Fibroblast of lung (primary cell): ENCODE data around the gene MAGI2. TPM values are rescaled to one million over a fixed set of nuclear protein-coding genes. Genes with fewer than 3 reads are reported as not detected.

Source experiments
- DNase-seq, 2 donors: peaks; one replicate each; pipeline versions ENCODE4 v3.0.0 to v3.0.0-alpha.2; 2010; ENCODE audit warnings: low read depth in 2 of 2
- H2AFZ ChIP-seq: 2 replicates; pipeline ENCODE4 v1.5.1; 2012; ENCODE audit warnings: low read length, control low read depth, inconsistent platforms
- H3K27ac ChIP-seq: 2 replicates; pipeline ENCODE4 v1.5.1; 2011; ENCODE audit warnings: low read length, control low read depth; ENCODE audit not compliant: insufficient read depth
- H3K27me3 ChIP-seq: 2 replicates; pipeline ENCODE4 v1.5.1; 2011; ENCODE audit warnings: mild to moderate bottlenecking, low read length; ENCODE audit not compliant: control insufficient read depth, insufficient read depth
- H3K36me3 ChIP-seq: 2 replicates; pipeline ENCODE4 v1.5.1; 2011; ENCODE audit warnings: low read length; ENCODE audit not compliant: control insufficient read depth, insufficient read depth
- H3K4me1 ChIP-seq: 2 replicates; pipeline ENCODE4 v1.5.1; 2011; ENCODE audit warnings: low read length; ENCODE audit not compliant: control insufficient read depth, insufficient read depth; ENCODE audit errors: extremely low read depth
- H3K4me2 ChIP-seq: 2 replicates; pipeline ENCODE4 v1.5.1; 2011; ENCODE audit warnings: low read length, control low read depth; ENCODE audit not compliant: insufficient read depth; ENCODE audit errors: extremely low read depth
- H3K4me3 ChIP-seq, 4 experiments: fragments of 200-600 bp in 1 of 4; sonication (generic) in 1 of 4; replicated peaks in 1 of 4; 2 replicates each; pipeline ENCODE4 v1.5.1; 2011 to 2016; ENCODE audit warnings: low read length in 4 of 4, low read depth in 3 of 4, mild to moderate bottlenecking in 3 of 4, control low read depth in 2 of 4, inconsistent platforms in 1 of 4, mixed read lengths in 1 of 4; ENCODE audit not compliant: insufficient read depth in 1 of 4; ENCODE audit errors: control extremely low read depth in 1 of 4
- H3K79me2 ChIP-seq: 2 replicates; pipeline ENCODE4 v1.5.1; 2012; ENCODE audit warnings: mild to moderate bottlenecking, low read length, inconsistent platforms; ENCODE audit not compliant: control insufficient read depth, insufficient read depth
- H3K9ac ChIP-seq: 2 replicates; pipeline ENCODE4 v1.5.1; 2011; ENCODE audit warnings: mild to moderate bottlenecking, low read length, control low read depth; ENCODE audit not compliant: insufficient read depth
- H3K9me3 ChIP-seq: 2 replicates; pipeline ENCODE4 v1.5.1; 2012; ENCODE audit warnings: low read depth, low read length; ENCODE audit not compliant: control insufficient read depth, insufficient read depth
- H4K20me1 ChIP-seq: 2 replicates; pipeline ENCODE4 v1.5.1; 2011; ENCODE audit warnings: low read length; ENCODE audit not compliant: control insufficient read depth, insufficient read depth; ENCODE audit errors: extremely low read depth
- CTCF ChIP-seq, 2 donors: IDR thresholded peaks in 1 of 2; conservative IDR thresholded peaks in 1 of 2; 1 replicate in 1 of 2; 2 replicates in 1 of 2; pipeline ENCODE4 v1.5.1; 2011 to 2012; ENCODE audit warnings: low read length in 2 of 2, control low read depth in 1 of 2, inconsistent platforms in 1 of 2, low read depth in 1 of 2, mild to moderate bottlenecking in 1 of 2
- EZH2 ChIP-seq: IDR thresholded peaks from 2 replicates; pipeline ENCODE4 v1.5.1; 2012; ENCODE audit warnings: low read length, control low read depth, mild to moderate bottlenecking; ENCODE audit errors: missing control alignments
- polyA plus RNA-seq, 2 donors: library from polyadenylated mRNA; depleted of rRNA in 1 of 2; stranded (reverse) in 1 of 2; unstranded in 1 of 2; fragments of >200 nt; gene quantifications; 2 replicates each; pipeline ENCODE4 v1.2.1, GENCODE V29; 2011 to 2012; ENCODE audit warnings: missing spikeins in 1 of 2
- total RNA-seq: library from RNA; depleted of rRNA; stranded (reverse); fragments of >200 nt; gene quantifications from 2 replicates; pipeline ENCODE4 v1.2.1, GENCODE V29; 2014

MAGI2 gene
- total and polyA plus RNA-seq, 2 donors (not counting 1 experiment from before 2014, with no cell fraction given): 1.8 to 17.0 TPM

GRCh38 chr7:78714356-78714755 is 739.1 kb downstream of the MAGI2 start:
- no peak for DNase-seq
- TF ChIP-seq EZH2: no peak
- no peak for TF ChIP-seq CTCF (conservative IDR thresholded peaks at IDR 0.05 in 1 of 2, IDR thresholded peaks at IDR 0.05 in 1 of 2; ENCODE audit: low read depth in 1 of 2, low read length in 2 of 2)
- no peaks in the 10 kb centered on the region for H4K20me1 ChIP-seq

GRCh38 chr7:78712111-78712510 is 741.4 kb downstream of the MAGI2 start:
- Histone ChIP-seq H3K4me1 (no peaks in the 10 kb centered on the region), H3K27ac (no peak overlapping the region), H3K9ac (no peak overlapping the region), H3K9me3 (no peaks in the 10 kb centered on the region), H2AFZ (no peak overlapping the region), H3K27me3 (no peaks in the 10 kb centered on the region), H3K79me2 (no peaks in the 10 kb centered on the region), H4K20me1 (no peaks in the 10 kb centered on the region), H3K4me2 (no peak overlapping the region), H3K36me3 (no peaks in the 10 kb centered on the region), H3K4me3 (no peak overlapping the region)
- no peak for TF ChIP-seq EZH2
- no peak for TF ChIP-seq CTCF (conservative IDR thresholded peaks at IDR 0.05 in 1 of 2, IDR thresholded peaks at IDR 0.05 in 1 of 2; ENCODE audit: low read depth in 1 of 2, low read length in 2 of 2)
- DNase-seq: no peak

More at GRCh38 chr7:78714356-78714755, 739.1 kb downstream of the MAGI2 start:
- Histone ChIP-seq H3K4me2 (no peak overlapping the region), H3K27me3 (no peaks in the 10 kb centered on the region), H3K9ac (no peak overlapping the region), H3K36me3 (no peaks in the 10 kb centered on the region), H2AFZ (no peak overlapping the region), H3K27ac (no peak overlapping the region), H3K9me3 (no peaks in the 10 kb centered on the region), H3K4me1 (no peaks in the 10 kb centered on the region), H3K4me3 (no peak overlapping the region), H3K79me2 (no peaks in the 10 kb centered on the region)

GRCh38 chr7:78709658-78710057 is 743.8 kb downstream of the MAGI2 start:
- H3K4me2 ChIP-seq: no peak overlapping the region
- no peaks in the 10 kb centered on the region for H4K20me1 ChIP-seq
- H2AFZ ChIP-seq: no peak overlapping the region
- no peaks in the 10 kb centered on the region for H3K4me1 ChIP-seq
- no peak overlapping the region for H3K27ac ChIP-seq
- TF ChIP-seq CTCF (conservative IDR thresholded peaks at IDR 0.05 in 1 of 2, IDR thresholded peaks at IDR 0.05 in 1 of 2; ENCODE audit: low read depth in 1 of 2, low read length in 2 of 2): no peak
- TF ChIP-seq EZH2: no peak
- H3K79me2 ChIP-seq: no peaks in the 10 kb centered on the region
- H3K27me3 ChIP-seq: no peaks in the 10 kb centered on the region
- no peaks in the 10 kb centered on the region for H3K9me3 ChIP-seq
- DNase-seq: no peak
- no peaks in the 10 kb centered on the region for H3K36me3 ChIP-seq
- H3K9ac ChIP-seq: no peak overlapping the region
- no peak overlapping the region for H3K4me3 ChIP-seq
